Mesenchymal stem cell (in vitro differentiated cells and primary cell): ENCODE results near the gene ZNF598.

Experiments
- DNase-seq: peaks from one replicate; pipeline ENCODE4 v3.0.0-alpha.2; 2013
- H2AFZ ChIP-seq: one replicate; pipeline ENCODE4 v1.6.1; 2013; ENCODE audit warnings: low read depth, mild to moderate bottlenecking, control low read depth, inconsistent platforms, low read length, moderate library complexity
- H2AK5ac ChIP-seq: 2 replicates; pipeline ENCODE4 v1.6.1; 2013; ENCODE audit warnings: low read length, moderate library complexity, mild to moderate bottlenecking, inconsistent platforms; ENCODE audit not compliant: severe bottlenecking
- H2BK120ac ChIP-seq: one replicate; pipeline ENCODE4 v1.6.1; 2013; ENCODE audit warnings: low read depth, mild to moderate bottlenecking, inconsistent platforms, low read length, moderate library complexity
- H2BK12ac ChIP-seq, 2 experiments: one replicate each; pipeline ENCODE4 v1.6.1; 2013; ENCODE audit warnings: inconsistent platforms in 2 of 2, low read length in 2 of 2, mild to moderate bottlenecking in 2 of 2, moderate library complexity in 2 of 2, control low read depth in 1 of 2
- H2BK15ac ChIP-seq: one replicate; pipeline ENCODE4 v1.6.1; 2013; ENCODE audit warnings: mild to moderate bottlenecking, low read depth, inconsistent platforms; ENCODE audit not compliant: poor library complexity, severe bottlenecking
- H2BK5ac ChIP-seq: 2 replicates; pipeline ENCODE4 v1.6.1; 2013; ENCODE audit warnings: low read depth, mild to moderate bottlenecking, low read length, control low read depth, inconsistent platforms; ENCODE audit not compliant: poor library complexity, severe bottlenecking
- H3K14ac ChIP-seq, 2 experiments: one replicate each; pipeline ENCODE4 v1.6.1; 2013; ENCODE audit warnings: inconsistent platforms in 2 of 2, low read length in 2 of 2, control low read depth in 1 of 2, mild to moderate bottlenecking in 1 of 2, moderate library complexity in 1 of 2
- H3K18ac ChIP-seq, 2 experiments: one replicate each; pipeline ENCODE4 v1.6.1; 2013; ENCODE audit warnings: inconsistent platforms in 2 of 2, low read length in 2 of 2, control low read depth in 1 of 2, low read depth in 1 of 2, mild to moderate bottlenecking in 1 of 2
- H3K23ac ChIP-seq, 2 experiments: one replicate each; pipeline ENCODE4 v1.6.1; 2013; ENCODE audit warnings: inconsistent platforms in 2 of 2, low read length in 2 of 2, mild to moderate bottlenecking in 2 of 2, moderate library complexity in 2 of 2, control low read depth in 1 of 2
- H3K27ac ChIP-seq: 2 replicates; pipeline ENCODE4 v1.5.1; 2013; ENCODE audit warnings: mild to moderate bottlenecking, moderate library complexity, low read length, control low read depth, inconsistent platforms; ENCODE audit not compliant: poor library complexity, severe bottlenecking
- H3K27me3 ChIP-seq, 2 experiments: 2 replicates each; pipeline versions ENCODE4 v1.6.1 to v1.7.0; 2013; ENCODE audit warnings: low read length in 2 of 2, mild to moderate bottlenecking in 2 of 2, moderate library complexity in 2 of 2, control low read depth in 1 of 2, inconsistent platforms in 1 of 2; ENCODE audit not compliant: control insufficient read depth in 1 of 2, insufficient read depth in 1 of 2
- H3K36me3 ChIP-seq, 2 experiments: 2 replicates each; pipeline versions ENCODE4 v1.6.1 to v1.7.0; 2013; ENCODE audit warnings: low read length in 2 of 2, control low read depth in 1 of 2, inconsistent platforms in 1 of 2, low read depth in 1 of 2, mild to moderate bottlenecking in 1 of 2; ENCODE audit not compliant: insufficient read depth in 2 of 2, control insufficient read depth in 1 of 2
- H3K4ac ChIP-seq, 2 experiments: one replicate each; pipeline ENCODE4 v1.6.1; 2013; ENCODE audit warnings: inconsistent platforms in 2 of 2, low read length in 2 of 2, mild to moderate bottlenecking in 2 of 2, moderate library complexity in 2 of 2, control low read depth in 1 of 2, low read depth in 1 of 2
- H3K4me1 ChIP-seq: 2 replicates; pipeline ENCODE4 v1.6.1; 2013; ENCODE audit warnings: low read depth, low read length, control low read depth; ENCODE audit not compliant: control insufficient read depth, insufficient read depth
- H3K4me2 ChIP-seq: 2 replicates; pipeline ENCODE4 v1.6.1; 2013; ENCODE audit warnings: low read length, mild to moderate bottlenecking, inconsistent platforms; ENCODE audit not compliant: poor library complexity, severe bottlenecking
- H3K4me3 ChIP-seq, 2 experiments: 2 replicates each; pipeline versions ENCODE4 v1.5.1 to v1.7.0; 2013; ENCODE audit warnings: low read length in 2 of 2, mild to moderate bottlenecking in 2 of 2, control low read depth in 1 of 2, low read depth in 1 of 2; ENCODE audit not compliant: insufficient read depth in 1 of 2
- H3K79me1 ChIP-seq: replicated peaks from 2 replicates; pipeline ENCODE4 v1.6.1; 2013; ENCODE audit warnings: mild to moderate bottlenecking, control low read depth, low read length, inconsistent platforms; ENCODE audit not compliant: poor library complexity, severe bottlenecking
- H3K9ac ChIP-seq: 2 replicates; pipeline ENCODE4 v1.7.0; 2013; ENCODE audit warnings: mild to moderate bottlenecking, low read length, moderate library complexity
- H3K9me3 ChIP-seq: 2 replicates; pipeline ENCODE4 v1.7.0; 2013; ENCODE audit warnings: mild to moderate bottlenecking, low read length; ENCODE audit not compliant: control insufficient read depth
- H4K8ac ChIP-seq: one replicate; pipeline ENCODE4 v1.6.1; 2013; ENCODE audit warnings: inconsistent platforms, mild to moderate bottlenecking, low read length, moderate library complexity
- H4K91ac ChIP-seq: one replicate; pipeline ENCODE4 v1.6.1; 2013; ENCODE audit warnings: mild to moderate bottlenecking, low read length, inconsistent platforms
- WGBS: methylation state at CpG from one replicate; pipeline ENCODE4 v1.1.7; 2013; ENCODE audit warnings: mixed read lengths; 5-methylcytosine and 5-hydroxymethylcytosine counted together

ZNF598 gene

GRCh38 chr16:2008631-2009163 is 924 bp downstream of the ZNF598 start:
- H3K9me3 ChIP-seq: no peaks in the 10 kb centered on the region
- H3K36me3 ChIP-seq: peaks cover 0 to 37% of the 10 kb centered on the region in 2 experiments
- peak overlapping the region in 1 of 2 experiments; percentile 54 for H3K18ac ChIP-seq
- no peak overlapping the region for H2BK15ac ChIP-seq
- H3K4me3 ChIP-seq: peak overlapping the region; percentile 88 to 91
- H2BK5ac ChIP-seq: no peak overlapping the region
- peak overlapping the region; percentile 20 for H3K27ac ChIP-seq
- H3K27me3 ChIP-seq: no peaks in the 10 kb centered on the region
- peak overlapping the region; percentile 53 for H3K4me2 ChIP-seq
- no peak overlapping the region for H3K14ac ChIP-seq
- no peak overlapping the region for H4K8ac ChIP-seq
- peaks cover 9% of the 10 kb centered on the region for H3K79me1 ChIP-seq
- peak; percentile 67 for DNase-seq
- H2BK12ac ChIP-seq: peak overlapping the region in 1 of 2 experiments; percentile 6
- H3K9ac ChIP-seq: peak overlapping the region; percentile 93
- no peak overlapping the region for H2BK120ac ChIP-seq
- H2AK5ac ChIP-seq: no peak overlapping the region
- peaks cover 54% of the 10 kb centered on the region for H3K4me1 ChIP-seq
- WGBS: 9% methylated on average over 23 of the region's 23 CpGs
- H3K4ac ChIP-seq: peak overlapping the region in 1 of 2 experiments; percentile 77
- H2AFZ ChIP-seq: no peak overlapping the region
- H4K91ac ChIP-seq: no peak overlapping the region
- H3K23ac ChIP-seq: peak overlapping the region in 1 of 2 experiments; percentile 16

DNA sequence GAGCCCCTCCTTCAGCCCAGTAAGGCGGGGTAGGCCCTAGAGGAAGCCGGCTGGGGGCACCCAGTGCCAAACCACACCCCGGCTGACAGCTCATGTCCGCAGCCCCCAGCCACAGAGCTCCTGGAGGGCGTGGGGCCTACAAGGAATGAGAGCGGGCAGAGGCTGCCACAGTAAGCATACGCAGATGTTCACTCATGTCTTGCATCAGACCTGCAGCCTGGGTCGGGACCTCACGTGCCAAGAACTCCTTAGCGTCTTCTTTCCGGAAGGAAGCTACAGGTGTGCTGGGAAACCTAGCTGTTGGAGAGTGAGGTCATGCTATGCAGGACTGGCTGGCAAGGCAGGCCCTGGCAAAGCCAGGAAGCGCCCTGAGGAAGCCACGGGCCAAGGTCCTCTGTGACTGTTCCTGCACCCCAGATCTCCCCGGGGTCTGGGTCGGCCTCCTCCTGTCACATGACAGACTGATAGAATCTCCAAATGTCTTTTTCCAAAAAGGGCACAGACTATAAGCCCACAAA is 1.6 kb downstream of the ZNF598 start:
- Histone ChIP-seq H4K8ac (no peak overlapping the region), H4K91ac (no peak overlapping the region), H3K9ac (peak overlapping the region; percentile 93), H3K9me3 (no peaks in the 10 kb centered on the region), H3K4me2 (peak overlapping the region; percentile 53), H3K27me3 (no peaks in the 10 kb centered on the region), H2AFZ (no peak overlapping the region), H3K18ac (no peak overlapping the region), H3K4ac (no peak overlapping the region), H2AK5ac (no peak overlapping the region), H2BK5ac (no peak overlapping the region), H3K4me1 (peaks cover 57% of the 10 kb centered on the region), H3K27ac (no peak overlapping the region), H3K4me3 (peak overlapping the region in 1 of 2 experiments; percentile 91), H2BK12ac (no peak overlapping the region), H3K23ac (no peak overlapping the region), H3K79me1 (peaks cover 13% of the 10 kb centered on the region), H3K36me3 (peaks cover 4 to 43% of the 10 kb centered on the region in 2 experiments), H2BK15ac (no peak overlapping the region), H2BK120ac (no peak overlapping the region), H3K14ac (no peak overlapping the region)
- DNase-seq: no peak
- WGBS: 80% methylated on average over 15 of the region's 15 CpGs

- peak overlapping the region in 1 of 2 experiments; percentile 91 for H3K4me3 ChIP-seq
- no peak for DNase-seq
- no peaks in the 10 kb centered on the region for H3K9me3 ChIP-seq
- no peak overlapping the region for H2AK5ac ChIP-seq
- H3K9ac ChIP-seq: peak overlapping the region; percentile 93
- H2AFZ ChIP-seq: no peak overlapping the region
- no peak overlapping the region for H2BK120ac ChIP-seq
- peak overlapping the region; percentile 19 for H4K8ac ChIP-seq
- H2BK15ac ChIP-seq: no peak overlapping the region
- peaks cover 13% of the 10 kb centered on the region for H3K79me1 ChIP-seq
- no peak overlapping the region for H2BK5ac ChIP-seq
- H3K27ac ChIP-seq: no peak overlapping the region
- H3K4ac ChIP-seq: no peak overlapping the region
- no peak overlapping the region for H3K4me2 ChIP-seq
- H3K23ac ChIP-seq: peak overlapping the region in 1 of 2 experiments; percentile 5
- H4K91ac ChIP-seq: no peak overlapping the region
- peaks cover 11 to 51% of the 10 kb centered on the region in 2 experiments for H3K36me3 ChIP-seq
- H3K14ac ChIP-seq: no peak overlapping the region
- H3K4me1 ChIP-seq: peaks cover 57% of the 10 kb centered on the region
- no peak overlapping the region for H2BK12ac ChIP-seq
- H3K18ac ChIP-seq: no peak overlapping the region
- no peaks in the 10 kb centered on the region for H3K27me3 ChIP-seq
- WGBS: 92% methylated on average over 16 of the region's 16 CpGs
Observed at GRCh38 chr16:2007081-2007836, 2.4 kb downstream of the ZNF598 start.

- Histone ChIP-seq H4K91ac (peak overlapping the region; percentile 21), H3K14ac (no peak overlapping the region), H3K18ac (no peak overlapping the region), H2AFZ (no peak overlapping the region), H3K23ac (no peak overlapping the region), H2BK5ac (no peak overlapping the region), H3K4me2 (no peak overlapping the region), H3K4me1 (peaks cover 57% of the 10 kb centered on the region), H2BK15ac (no peak overlapping the region), H3K4ac (no peak overlapping the region), H3K36me3 (peaks cover 20 to 61% of the 10 kb centered on the region in 2 experiments), H3K9me3 (no peaks in the 10 kb centered on the region), H4K8ac (no peak overlapping the region), H3K9ac (peak overlapping the region; percentile 53), H3K4me3 (peak overlapping the region in 1 of 2 experiments; percentile 18), H3K27me3 (no peaks in the 10 kb centered on the region), H2BK120ac (no peak overlapping the region), H3K27ac (no peak overlapping the region), H2AK5ac (no peak overlapping the region), H3K79me1 (peaks cover 22% of the 10 kb centered on the region), H2BK12ac (no peak overlapping the region)
- DNase-seq: no peak
- 97% methylated on average over 8 of the region's 8 CpGs for WGBS
Observed at GRCh38 chr16:2006317-2006716, 3.3 kb downstream of the ZNF598 start.
